Endothelial cell (in vitro differentiated cells): ENCODE measurements around the gene HDAC9. TPM values are rescaled to one million over a fixed set of nuclear protein-coding genes. Genes with fewer than 3 reads are reported as not detected.

Experiments
- DNase-seq: peaks from one replicate; pipeline ENCODE4 v3.0.0; 2021; ENCODE audit warnings: low spot score
- H3K27ac Mint-ChIP-seq: one replicate; pipeline ENCODE4 v1.8.0; 2021; ENCODE audit warnings: mixed read lengths, inconsistent platforms; ENCODE audit not compliant: unreplicated experiment
- H3K27me3 Mint-ChIP-seq: one replicate; pipeline ENCODE4 v1.8.0; 2021; ENCODE audit warnings: mild to moderate bottlenecking, moderate library complexity, mixed read lengths, inconsistent platforms; ENCODE audit not compliant: unreplicated experiment
- H3K36me3 Mint-ChIP-seq: one replicate; pipeline ENCODE4 v1.8.0; 2021; ENCODE audit warnings: mild to moderate bottlenecking, low read depth, mixed read lengths, inconsistent platforms; ENCODE audit not compliant: unreplicated experiment
- H3K4me1 Mint-ChIP-seq: one replicate; pipeline ENCODE4 v1.8.0; 2021; ENCODE audit warnings: mild to moderate bottlenecking, mixed read lengths, inconsistent platforms; ENCODE audit not compliant: unreplicated experiment
- H3K4me3 Mint-ChIP-seq: one replicate; pipeline ENCODE4 v1.8.0; 2021; ENCODE audit warnings: mild to moderate bottlenecking, mixed read lengths, inconsistent platforms; ENCODE audit not compliant: unreplicated experiment
- H3K9me3 Mint-ChIP-seq: one replicate; pipeline ENCODE4 v1.8.0; 2021; ENCODE audit warnings: mixed read lengths, inconsistent platforms; ENCODE audit not compliant: unreplicated experiment
- total RNA-seq: library from RNA; stranded (reverse); fragmentation: NEBNext Ultra II Directional; extraction: Animal tissue kit (Norgen Biotek cat#: 25700); gene quantifications from one replicate; pipeline ENCODE4 v1.2.1, GENCODE V29; 2021; ENCODE audit not compliant: unreplicated experiment
- TF ChIP-seq, protein P1 (sequence below): fragments of 200-600 bp; sonication (generic); IDR thresholded peaks from one replicate; pipeline ENCODE4 v1.5.0; 2021; ENCODE audit warnings: antibody characterized with exemption; ENCODE audit not compliant: unreplicated experiment

The HDAC9 gene
- total RNA-seq, 1 donor from 2014 or later, result 1.2 TPM

DNA sequence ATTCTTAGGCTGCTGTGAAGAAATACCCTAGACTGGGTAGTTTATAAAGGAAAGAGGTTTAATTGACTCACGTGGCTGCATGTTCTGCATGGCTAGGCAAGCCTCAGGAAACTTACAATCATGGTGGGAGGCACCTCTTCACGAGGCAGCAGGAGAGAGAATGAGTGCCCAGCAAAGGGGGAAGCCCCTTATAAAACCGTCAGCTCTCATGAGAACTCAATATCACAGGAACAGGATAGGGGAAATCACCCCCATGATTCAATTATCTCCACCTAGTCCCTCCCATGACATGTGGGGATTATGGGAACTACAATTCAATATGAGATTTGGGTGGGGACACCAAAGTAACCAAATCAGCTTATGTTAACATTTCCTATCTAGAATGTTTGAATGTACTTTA, 362.7 kb downstream of the HDAC9 start:
- peaks cover 4% of the 10 kb centered on the region for H3K4me1 Mint-ChIP-seq

DNA sequence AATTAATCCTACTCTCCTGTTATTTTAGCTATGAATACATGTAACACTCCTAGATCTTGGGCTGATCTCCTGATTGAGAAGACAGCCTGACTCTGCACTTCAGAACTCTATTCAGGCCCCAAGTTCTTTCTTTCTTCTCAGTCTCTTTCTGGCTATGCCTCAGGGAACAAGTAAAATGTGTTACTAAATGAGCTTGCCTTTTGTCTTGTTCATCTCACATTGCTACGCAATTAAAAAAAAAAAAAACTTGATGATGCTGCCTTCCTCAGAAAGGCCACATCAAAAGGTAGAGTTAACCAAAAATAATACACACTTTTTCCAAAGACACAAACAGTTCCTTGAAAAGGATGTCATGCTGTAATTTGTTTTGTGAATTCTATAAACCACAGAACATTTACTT, 363.8 kb downstream of the HDAC9 start:
- H3K36me3 Mint-ChIP-seq, result no peaks in the 10 kb centered on the region
- peaks cover 4% of the 10 kb centered on the region for H3K4me1 Mint-ChIP-seq
- H3K27ac Mint-ChIP-seq, result no peak overlapping the region
- H3K27me3 Mint-ChIP-seq, result peaks cover 1% of the 10 kb centered on the region
- TF ChIP-seq, protein P1, sequence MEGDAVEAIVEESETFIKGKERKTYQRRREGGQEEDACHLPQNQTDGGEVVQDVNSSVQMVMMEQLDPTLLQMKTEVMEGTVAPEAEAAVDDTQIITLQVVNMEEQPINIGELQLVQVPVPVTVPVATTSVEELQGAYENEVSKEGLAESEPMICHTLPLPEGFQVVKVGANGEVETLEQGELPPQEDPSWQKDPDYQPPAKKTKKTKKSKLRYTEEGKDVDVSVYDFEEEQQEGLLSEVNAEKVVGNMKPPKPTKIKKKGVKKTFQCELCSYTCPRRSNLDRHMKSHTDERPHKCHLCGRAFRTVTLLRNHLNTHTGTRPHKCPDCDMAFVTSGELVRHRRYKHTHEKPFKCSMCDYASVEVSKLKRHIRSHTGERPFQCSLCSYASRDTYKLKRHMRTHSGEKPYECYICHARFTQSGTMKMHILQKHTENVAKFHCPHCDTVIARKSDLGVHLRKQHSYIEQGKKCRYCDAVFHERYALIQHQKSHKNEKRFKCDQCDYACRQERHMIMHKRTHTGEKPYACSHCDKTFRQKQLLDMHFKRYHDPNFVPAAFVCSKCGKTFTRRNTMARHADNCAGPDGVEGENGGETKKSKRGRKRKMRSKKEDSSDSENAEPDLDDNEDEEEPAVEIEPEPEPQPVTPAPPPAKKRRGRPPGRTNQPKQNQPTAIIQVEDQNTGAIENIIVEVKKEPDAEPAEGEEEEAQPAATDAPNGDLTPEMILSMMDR, result no peak
- DNase-seq, result no peak
- H3K4me3 Mint-ChIP-seq, result no peak overlapping the region
- no peaks in the 10 kb centered on the region for H3K9me3 Mint-ChIP-seq

More for the DNA sequence above, 362.7 kb downstream of the HDAC9 start:
- TF ChIP-seq, protein P1, result no peak
- Mint-ChIP-seq H3K4me3 (no peak overlapping the region), H3K36me3 (no peaks in the 10 kb centered on the region), H3K27me3 (peaks cover 1% of the 10 kb centered on the region), H3K27ac (no peak overlapping the region), H3K9me3 (no peaks in the 10 kb centered on the region)
- DNase-seq, result no peak

DNA sequence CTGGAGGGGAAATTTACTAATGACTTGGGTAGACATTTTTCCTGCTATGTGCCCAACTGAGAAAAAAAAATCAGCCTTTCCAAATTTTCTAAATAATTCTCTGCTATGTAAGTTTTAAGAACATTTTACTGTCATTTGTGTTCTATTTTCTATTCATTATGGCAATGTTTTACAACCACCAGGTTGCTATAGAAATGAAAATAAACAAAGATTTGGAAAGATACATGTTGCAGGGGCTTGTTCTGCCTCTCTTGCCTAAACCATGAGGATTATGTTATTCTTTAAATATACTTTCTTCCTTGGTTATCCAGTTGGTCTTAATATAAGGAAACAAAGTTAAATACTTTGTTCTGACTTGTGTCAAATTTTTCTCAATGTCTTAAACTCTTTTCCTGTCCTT, 364.7 kb downstream of the HDAC9 start:
- no peak for DNase-seq
- Mint-ChIP-seq H3K9me3 (no peaks in the 10 kb centered on the region), H3K4me3 (no peak overlapping the region), H3K36me3 (no peaks in the 10 kb centered on the region), H3K4me1 (peaks cover 4% of the 10 kb centered on the region), H3K27me3 (peaks cover 1% of the 10 kb centered on the region), H3K27ac (no peak overlapping the region)
- TF ChIP-seq, protein P1, result no peak

DNA sequence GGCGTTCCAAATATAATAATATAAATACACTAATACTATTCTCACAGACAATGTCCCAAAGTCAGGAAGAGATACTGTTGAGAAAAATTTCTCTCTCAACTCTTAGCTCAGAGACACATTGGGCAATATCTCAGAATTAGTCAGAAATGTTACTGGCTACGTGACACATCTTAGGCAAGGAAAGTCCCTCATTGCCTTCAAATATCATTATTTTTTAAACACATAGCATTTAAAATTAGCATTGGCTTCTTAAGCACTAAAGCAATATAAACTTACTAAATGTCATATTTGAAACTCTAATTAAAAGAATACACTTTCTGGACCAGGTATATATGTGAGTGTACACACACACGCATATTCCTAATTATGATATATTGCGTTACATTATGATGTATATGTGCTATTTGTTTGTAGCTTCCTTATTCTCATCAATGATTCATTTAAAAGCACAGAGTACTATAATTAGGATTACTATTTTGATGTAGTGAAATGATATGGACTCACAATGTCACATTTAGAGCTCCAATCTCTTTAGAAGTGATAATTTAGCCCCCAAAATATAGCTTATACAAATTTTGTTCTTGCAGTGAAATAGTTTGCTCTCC, 366.1 kb downstream of the HDAC9 start:
- TF ChIP-seq, protein P1, result no peak
- Mint-ChIP-seq H3K4me3 (no peak overlapping the region), H3K9me3 (no peaks in the 10 kb centered on the region), H3K36me3 (no peaks in the 10 kb centered on the region), H3K4me1 (peaks cover 4% of the 10 kb centered on the region), H3K27me3 (peaks cover 1% of the 10 kb centered on the region), H3K27ac (no peak overlapping the region)
- no peak for DNase-seq

DNA sequence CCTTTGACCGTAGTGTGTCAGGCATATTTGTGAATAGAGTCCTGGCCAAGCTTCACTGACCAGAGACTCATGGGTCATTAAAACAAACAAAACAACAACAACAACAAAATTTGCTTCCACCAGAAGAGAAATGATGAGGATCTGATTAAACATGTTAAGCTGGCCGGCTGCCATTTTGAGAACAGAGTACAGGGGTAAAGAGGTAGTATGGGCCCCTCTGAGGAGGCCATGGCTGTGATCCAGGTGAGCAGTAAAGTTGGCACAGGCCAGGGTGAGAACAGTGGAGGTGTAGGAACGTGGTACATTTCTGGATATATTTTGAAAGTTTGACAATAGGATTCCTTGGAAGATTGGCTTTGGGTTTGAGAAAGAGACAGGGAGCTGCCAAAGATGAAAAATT, 369.4 kb downstream of the HDAC9 start:
- H3K27ac Mint-ChIP-seq, result no peak overlapping the region
- peaks cover 4% of the 10 kb centered on the region for H3K4me1 Mint-ChIP-seq
- no peaks in the 10 kb centered on the region for H3K27me3 Mint-ChIP-seq
- H3K36me3 Mint-ChIP-seq, result no peaks in the 10 kb centered on the region
- TF ChIP-seq, protein P1, result no peak
- H3K4me3 Mint-ChIP-seq, result no peak overlapping the region
- H3K9me3 Mint-ChIP-seq, result no peaks in the 10 kb centered on the region
- DNase-seq, result no peak
